B cell (primary cell): Measurements from ENCODE around the gene ACVR1. TPM values are rescaled to one million over a fixed set of nuclear protein-coding genes. Genes with fewer than 3 reads are reported as not detected.

Experiments used
- ATAC-seq: fragments of 200-7000 bp; cut with Tn5 transposase; one replicate; pipeline ENCODE4 v1.10.0; 2021; ENCODE audit warnings: low read depth, mild to moderate bottlenecking, moderate number of reproducible peaks, moderate library complexity
- CTCF ChIA-PET: fragments of 350-600 bp; sonication (Branson Sonifier 250); formaldehyde crosslinking; loops from one replicate; lab custom pipeline; 2021; ENCODE audit warnings: antibody characterized with exemption, inconsistent platforms; lab: Charles Lee
- POLR2A ChIA-PET: fragments of 350-600 bp; sonication (Branson Sonifier 250); formaldehyde crosslinking; loops from one replicate; lab custom pipeline; 2021; ENCODE audit warnings: antibody characterized with exemption; lab: Charles Lee
- DNase-seq: peaks from one replicate; pipeline ENCODE4 v3.0.0; 2013
- H2AFZ ChIP-seq: 2 replicates; pipeline ENCODE4 v1.6.1; 2012; ENCODE audit warnings: mild to moderate bottlenecking, low read depth, low read length; ENCODE audit not compliant: insufficient read depth, poor library complexity, severe bottlenecking
- H3K27ac ChIP-seq, 2 donors: 1 replicate in 1 of 2; 2 replicates in 1 of 2; pipeline ENCODE4 v1.5.1; 2012 to 2013; ENCODE audit warnings: low read length in 2 of 2, mild to moderate bottlenecking in 2 of 2, moderate library complexity in 1 of 2
- H3K27me3 ChIP-seq, 4 experiments: fragments of 200-600 bp in 1 of 4; sonication (generic) in 1 of 4; replicated peaks in 1 of 4; 1 replicate in 2 of 4; 2 replicates in 2 of 4; pipeline versions ENCODE4 v1.6.1 to v1.7.0; 2013 to 2016; ENCODE audit warnings: low read length in 3 of 4, mild to moderate bottlenecking in 2 of 4, mixed read lengths in 1 of 4, moderate library complexity in 1 of 4; ENCODE audit not compliant: insufficient read depth in 4 of 4, control insufficient read depth in 3 of 4; ENCODE audit errors: control extremely low read depth in 1 of 4
- H3K36me3 ChIP-seq, 2 experiments: replicated peaks in 1 of 2; 1 replicate in 1 of 2; 2 replicates in 1 of 2; pipeline versions ENCODE4 v1.6.1 to v1.7.1; 2013; ENCODE audit warnings: low read length in 1 of 2; ENCODE audit not compliant: insufficient read depth in 2 of 2, control insufficient read depth in 1 of 2; ENCODE audit errors: control extremely low read depth in 1 of 2, extremely low read depth in 1 of 2
- H3K4me1 ChIP-seq, 2 donors: fragments of 200-600 bp in 1 of 2; sonication (generic) in 1 of 2; 1 replicate in 1 of 2; 2 replicates in 1 of 2; pipeline versions ENCODE4 v1.5.1 to v1.6.1; 2013 to 2017; ENCODE audit warnings: low read length in 2 of 2; ENCODE audit not compliant: control insufficient read depth in 2 of 2, insufficient read depth in 2 of 2
- H3K4me2 ChIP-seq: replicated peaks from 2 replicates; pipeline ENCODE3; 2012; ENCODE audit warnings: mild to moderate bottlenecking, low read depth, low read length; ENCODE audit not compliant: poor library complexity, severe bottlenecking
- H3K4me3 ChIP-seq, 5 experiments: fragments of 200-600 bp in 1 of 5; sonication (generic) in 1 of 5; 1 replicate in 3 of 5; 2 replicates in 2 of 5; pipeline versions ENCODE4 v1.5.1 to v1.7.0; 2011 to 2016; ENCODE audit warnings: low read length in 4 of 5, mild to moderate bottlenecking in 4 of 5, low read depth in 2 of 5, control low read depth in 1 of 5, moderate library complexity in 1 of 5; ENCODE audit not compliant: insufficient read depth in 1 of 5; ENCODE audit errors: control extremely low read depth in 1 of 5, extremely low read depth in 1 of 5
- H3K79me2 ChIP-seq: fragments of 200-600 bp; sonication (generic); one replicate; pipeline ENCODE4 v1.6.0; 2016; ENCODE audit warnings: low read length; ENCODE audit not compliant: control insufficient read depth, insufficient read depth
- H3K9ac ChIP-seq: fragments of 200-600 bp; sonication (generic); 2 replicates; pipeline ENCODE4 v1.6.1; 2017; ENCODE audit warnings: mild to moderate bottlenecking, low read length, moderate library complexity
- H3K9me3 ChIP-seq, 3 donors: one replicate each; pipeline versions ENCODE4 v1.6.1 to v1.7.1; 2013; ENCODE audit warnings: low read length in 2 of 3; ENCODE audit not compliant: control insufficient read depth in 2 of 3, insufficient read depth in 1 of 3; ENCODE audit errors: control extremely low read depth in 1 of 3
- H4K20me1 ChIP-seq: 2 replicates; pipeline ENCODE4 v1.6.0; 2012; ENCODE audit warnings: mild to moderate bottlenecking, low read length; ENCODE audit not compliant: insufficient read depth, control insufficient read depth, poor library complexity, severe bottlenecking
- H3K27ac Mint-ChIP-seq: one replicate; pipeline ENCODE4 v1.8.0; 2021; ENCODE audit warnings: mixed read lengths
- H3K27me3 Mint-ChIP-seq: one replicate; pipeline ENCODE4 v1.8.0; 2021; ENCODE audit warnings: mixed read lengths
- H3K4me1 Mint-ChIP-seq: one replicate; pipeline ENCODE4 v1.8.0; 2021; ENCODE audit warnings: mixed read lengths
- H3K4me3 Mint-ChIP-seq: one replicate; pipeline ENCODE4 v1.8.0; 2021; ENCODE audit warnings: mixed read lengths
- H3K9me3 Mint-ChIP-seq: one replicate; pipeline ENCODE4 v1.8.0; 2022; ENCODE audit warnings: mixed read lengths; ENCODE audit not compliant: insufficient read depth
- CTCF ChIP-seq: fragments of 200-600 bp; IDR thresholded peaks from one replicate; pipeline ENCODE4 v1.8.0; 2022; ENCODE audit warnings: antibody characterized with exemption, mild to moderate bottlenecking
- EZH2 ChIP-seq: IDR thresholded peaks from 2 replicates; pipeline ENCODE4 v1.6.1; 2012; ENCODE audit warnings: borderline replicate concordance, low read depth, mild to moderate bottlenecking, moderate library complexity, low read length; ENCODE audit not compliant: insufficient read depth, poor library complexity, severe bottlenecking
- WGBS: methylation state at CpG from one replicate; pipeline ENCODE4 v1.1.5; 2013; ENCODE audit warnings: missing lambda C conversion rate; ENCODE audit not compliant: insufficient coverage; 5-methylcytosine and 5-hydroxymethylcytosine counted together
- intact Hi-C: fragments of 100-400 bp; cut with micrococcal nuclease; formaldehyde crosslinking; loops from one replicate; pipeline ENCODE4 v1.10.0; 2022
- polyA plus RNA-seq: library from polyadenylated mRNA; depleted of rRNA; stranded (reverse); fragments of >200 nt; gene quantifications from 2 replicates; pipeline ENCODE4 v1.2.3, GENCODE V29; 2012
- total RNA-seq, 2 donors: library from RNA; stranded (reverse); fragments of 120-200 nt in 1 of 2; gene quantifications; 1 replicate in 1 of 2; 2 replicates in 1 of 2; pipeline versions ENCODE4 v1.2.3 to v1.2.4, GENCODE V29; 2013 to 2022

ACVR1 gene
- total and polyA plus RNA-seq, 2 donors (not counting 1 experiment from before 2014, with no cell fraction given) = 3.7 to 11.7 TPM

GRCh38 chr2:157822533-157822932, 53.6 kb downstream of the ACVR1 start:
- no peak for ATAC-seq
- CTCF ChIA-PET = no interaction called here
- Histone ChIP-seq H3K9ac (no peak overlapping the region), H3K36me3 (peaks cover 0 to 3% of the 10 kb centered on the region in 2 experiments), H3K4me1 (no peaks in the 10 kb centered on the region), H4K20me1 (no peaks in the 10 kb centered on the region), H3K27me3 (no peaks in the 10 kb centered on the region), H3K79me2 (no peaks in the 10 kb centered on the region), H3K27ac (no peak overlapping the region), H3K4me3 (no peak overlapping the region), H3K4me2 (no peak overlapping the region), H3K9me3 (no peaks in the 10 kb centered on the region), H2AFZ (no peak overlapping the region)
- DNase-seq = no peak
- Mint-ChIP-seq H3K4me1 (no peaks in the 10 kb centered on the region), H3K27ac (no peak overlapping the region), H3K9me3 (no peaks in the 10 kb centered on the region), H3K4me3 (no peak overlapping the region), H3K27me3 (no peaks in the 10 kb centered on the region)
- TF ChIP-seq CTCF = no peak
- no peak for TF ChIP-seq EZH2
- POLR2A ChIA-PET = no interaction called here
- WGBS = no CpG with 5 or more reads among the region's 4 CpGs
- intact Hi-C loops = no loop called here

- ATAC-seq (no peak), DNase-seq (no peak)
- Histone ChIP-seq H2AFZ (no peak overlapping the region), H3K9ac (no peak overlapping the region), H4K20me1 (no peaks in the 10 kb centered on the region), H3K9me3 (no peaks in the 10 kb centered on the region), H3K36me3 (peaks cover 2 to 3% of the 10 kb centered on the region in 2 experiments), H3K27ac (no peak overlapping the region), H3K79me2 (no peaks in the 10 kb centered on the region), H3K4me3 (no peak overlapping the region), H3K4me1 (no peaks in the 10 kb centered on the region), H3K4me2 (no peak overlapping the region), H3K27me3 (no peaks in the 10 kb centered on the region)
- no peaks in the 10 kb centered on the region for H3K9me3 Mint-ChIP-seq
- H3K4me1 Mint-ChIP-seq = no peaks in the 10 kb centered on the region
- TF ChIP-seq CTCF = no peak
- TF ChIP-seq EZH2 = no peak
- no peak overlapping the region for H3K4me3 Mint-ChIP-seq
- no peaks in the 10 kb centered on the region for H3K27me3 Mint-ChIP-seq
- ChIA-PET POLR2A (no interaction called here), CTCF (interaction anchor here (0.7 kb wide), 1 partner anchor 140 kb away, joined by 3 read pairs; no protein-coding TSS in a partner anchor)
- intact Hi-C loops = no loop called here
- WGBS = 100% methylated on average over 1 of the region's 1 CpG
- no peak overlapping the region for H3K27ac Mint-ChIP-seq
These were observed 54.5 kb downstream of the ACVR1 start for GRCh38 chr2:157821519-157822131.
